OCI-LY7 (cell line): ENCODE results near the gene NOTCH4.

ENCODE experiments used
- EZH2phosphoT487 ChIP-seq: fragments of 200-600 bp; sonication (generic); IDR thresholded peaks from 2 replicates; pipeline ENCODE4 v1.6.1; 2018; ENCODE audit warnings: low read depth, borderline replicate concordance, mild to moderate bottlenecking, mixed run types, antibody characterized with exemption, low read length, moderate library complexity, mixed read lengths
- TF ChIP-seq, protein P1 (sequence below): fragments of 200-600 bp; sonication (generic); conservative IDR thresholded peaks from 2 replicates; pipeline ENCODE4 v1.5.1; 2014; ENCODE audit warnings: mild to moderate bottlenecking, antibody characterized with exemption, low read length, moderate library complexity, mixed read lengths

DNA sequence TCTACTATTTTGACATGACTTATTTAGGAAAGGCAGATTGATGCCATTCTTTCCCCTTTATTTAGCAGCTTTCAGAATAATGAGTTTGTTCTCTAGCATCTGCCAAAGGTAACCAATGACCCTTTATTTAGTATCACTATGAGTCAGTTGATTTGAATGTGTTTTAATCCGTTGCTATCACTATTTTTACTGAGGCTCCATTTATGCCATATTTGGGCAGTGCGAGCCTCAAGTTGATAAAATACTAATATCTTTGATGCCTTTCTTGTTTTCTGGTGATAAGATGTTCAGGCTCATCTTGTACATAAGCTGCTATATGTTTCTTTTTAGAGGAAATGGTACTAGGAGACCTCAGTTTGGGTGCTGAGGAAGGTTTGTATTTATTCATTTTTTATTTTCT is 15.6 kb upstream of the NOTCH4 start:
- TF ChIP-seq, protein P1, sequence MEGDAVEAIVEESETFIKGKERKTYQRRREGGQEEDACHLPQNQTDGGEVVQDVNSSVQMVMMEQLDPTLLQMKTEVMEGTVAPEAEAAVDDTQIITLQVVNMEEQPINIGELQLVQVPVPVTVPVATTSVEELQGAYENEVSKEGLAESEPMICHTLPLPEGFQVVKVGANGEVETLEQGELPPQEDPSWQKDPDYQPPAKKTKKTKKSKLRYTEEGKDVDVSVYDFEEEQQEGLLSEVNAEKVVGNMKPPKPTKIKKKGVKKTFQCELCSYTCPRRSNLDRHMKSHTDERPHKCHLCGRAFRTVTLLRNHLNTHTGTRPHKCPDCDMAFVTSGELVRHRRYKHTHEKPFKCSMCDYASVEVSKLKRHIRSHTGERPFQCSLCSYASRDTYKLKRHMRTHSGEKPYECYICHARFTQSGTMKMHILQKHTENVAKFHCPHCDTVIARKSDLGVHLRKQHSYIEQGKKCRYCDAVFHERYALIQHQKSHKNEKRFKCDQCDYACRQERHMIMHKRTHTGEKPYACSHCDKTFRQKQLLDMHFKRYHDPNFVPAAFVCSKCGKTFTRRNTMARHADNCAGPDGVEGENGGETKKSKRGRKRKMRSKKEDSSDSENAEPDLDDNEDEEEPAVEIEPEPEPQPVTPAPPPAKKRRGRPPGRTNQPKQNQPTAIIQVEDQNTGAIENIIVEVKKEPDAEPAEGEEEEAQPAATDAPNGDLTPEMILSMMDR, result no peak
- no peak for TF ChIP-seq EZH2phosphoT487
